BJ (cell line): ENCODE measurements around the gene GSDME. TPM values are rescaled to one million over a fixed set of nuclear protein-coding genes. Genes with fewer than 3 reads are reported as not detected.
"Not testable (repeated sequence)": the region's sequence is repeated elsewhere in the genome, so short reads cannot be mapped to it uniquely, and the experiment has no call there.

Source experiments
- CTCF ChIA-PET: fragments of 350-600 bp; formaldehyde crosslinking; extraction: SDS; loops from one replicate; lab custom pipeline; 2021; ENCODE audit warnings: antibody characterized with exemption, inconsistent platforms; lab: Yijun Ruan, JAX
- POLR2A ChIA-PET: fragments of 300-600 bp; sonication (Branson Sonifier 250); formaldehyde crosslinking; extraction: SDS; loops from one replicate; lab custom pipeline; 2021; ENCODE audit warnings: antibody characterized with exemption; lab: Charles Lee
- DNase-seq: peaks from one replicate; pipeline ENCODE4 v3.0.0-alpha.2; 2011; ENCODE audit warnings: low read depth
- H3K27me3 ChIP-seq: 2 replicates; pipeline ENCODE4 v1.6.0; 2011; ENCODE audit warnings: low read length; ENCODE audit not compliant: control insufficient read depth, insufficient read depth
- H3K36me3 ChIP-seq: 2 replicates; pipeline ENCODE4 v1.5.1; 2011; ENCODE audit warnings: low read length; ENCODE audit not compliant: control insufficient read depth, insufficient read depth
- H3K4me3 ChIP-seq: 2 replicates; pipeline ENCODE4 v1.5.1; 2011; ENCODE audit warnings: low read depth, mild to moderate bottlenecking, control low read depth, low read length
- CTCF ChIP-seq: IDR thresholded peaks from 2 replicates; pipeline ENCODE4 v1.5.1; 2011; ENCODE audit warnings: low read depth, mild to moderate bottlenecking, control low read depth, inconsistent platforms, low read length, moderate library complexity; ENCODE audit not compliant: insufficient read depth
- polyA plus RNA-seq: library from polyadenylated mRNA; depleted of rRNA; stranded (reverse); fragments of >200 nt; gene quantifications from 2 replicates; pipeline ENCODE4 v1.2.3, GENCODE V29; 2011

GSDME gene
- polyA plus RNA-seq, 1 experiment: 44.3 TPM

- ChIA-PET POLR2A (interaction anchor here (0.7 kb wide), 1 partner anchor 27 kb away, joined by 4 read pairs; no protein-coding TSS in a partner anchor), CTCF (interaction anchor here (0.6 to 2.3 kb wide), 3 partner anchors 13 to 294 kb away, joined by 3 to 15 read pairs (median 10); no protein-coding TSS in a partner anchor)
- no peak overlapping the region for H3K4me3 ChIP-seq
- no peak for TF ChIP-seq CTCF
- no peak for DNase-seq
- H3K27me3 ChIP-seq: no peaks in the 10 kb centered on the region
- H3K36me3 ChIP-seq: peaks cover 4% of the 10 kb centered on the region
Observed at GRCh38 chr7:24799506-24799905, 42.2 kb upstream of the GSDME start.

DNA sequence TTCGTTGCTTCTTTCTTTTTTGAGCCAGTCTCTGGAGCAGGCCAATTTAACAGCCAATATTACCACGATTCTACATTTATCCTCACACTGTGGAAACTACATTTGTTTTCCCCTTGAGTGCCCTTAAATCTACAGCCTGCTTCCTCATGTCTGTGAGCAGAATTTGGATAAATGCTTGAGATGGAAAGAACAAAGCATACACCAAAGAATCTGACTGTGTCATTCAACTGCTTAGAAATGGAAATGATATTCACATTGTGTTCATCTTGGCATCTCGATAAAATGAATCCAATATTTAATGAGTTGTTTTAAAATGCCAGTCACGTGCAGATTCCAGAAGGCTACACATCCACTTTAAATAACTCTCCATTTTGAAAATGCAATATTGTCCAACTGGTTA is 41.0 kb upstream of the GSDME start:
- CTCF ChIA-PET: interaction anchor here (2.1 kb wide), 1 partner anchor 14 kb away, joined by 10 read pairs; no protein-coding TSS in a partner anchor
- no peak overlapping the region for H3K4me3 ChIP-seq
- no peaks in the 10 kb centered on the region for H3K27me3 ChIP-seq
- TF ChIP-seq CTCF: no peak
- DNase-seq: no peak
- peaks cover 1% of the 10 kb centered on the region for H3K36me3 ChIP-seq
- POLR2A ChIA-PET: no interaction called here

GRCh38 chr7:24797270-24797669 is 40.0 kb upstream of the GSDME start:
- no peak for TF ChIP-seq CTCF
- POLR2A ChIA-PET: no interaction called here
- H3K27me3 ChIP-seq: no peaks in the 10 kb centered on the region

GRCh38 chr7:24795407-24795767 is 38.1 kb upstream of the GSDME start:
- ChIA-PET POLR2A (no interaction called here), CTCF (interaction anchor here (0.9 kb wide), 1 partner anchor 72 kb away, joined by 3 read pairs; no protein-coding TSS in a partner anchor)
- DNase-seq: no peak
- no peaks in the 10 kb centered on the region for H3K27me3 ChIP-seq
- H3K36me3 ChIP-seq: no peaks in the 10 kb centered on the region; the same call in 1 of the 2 replicates
- TF ChIP-seq CTCF: no peak
- no peak overlapping the region for H3K4me3 ChIP-seq

More at GRCh38 chr7:24797270-24797669, 40.0 kb upstream of the GSDME start:
- no peak for DNase-seq
- Histone ChIP-seq H3K4me3 (no peak overlapping the region), H3K36me3 (no peaks in the 10 kb centered on the region; the same call in none of the 2 replicates)
- CTCF ChIA-PET: no interaction called here

DNA sequence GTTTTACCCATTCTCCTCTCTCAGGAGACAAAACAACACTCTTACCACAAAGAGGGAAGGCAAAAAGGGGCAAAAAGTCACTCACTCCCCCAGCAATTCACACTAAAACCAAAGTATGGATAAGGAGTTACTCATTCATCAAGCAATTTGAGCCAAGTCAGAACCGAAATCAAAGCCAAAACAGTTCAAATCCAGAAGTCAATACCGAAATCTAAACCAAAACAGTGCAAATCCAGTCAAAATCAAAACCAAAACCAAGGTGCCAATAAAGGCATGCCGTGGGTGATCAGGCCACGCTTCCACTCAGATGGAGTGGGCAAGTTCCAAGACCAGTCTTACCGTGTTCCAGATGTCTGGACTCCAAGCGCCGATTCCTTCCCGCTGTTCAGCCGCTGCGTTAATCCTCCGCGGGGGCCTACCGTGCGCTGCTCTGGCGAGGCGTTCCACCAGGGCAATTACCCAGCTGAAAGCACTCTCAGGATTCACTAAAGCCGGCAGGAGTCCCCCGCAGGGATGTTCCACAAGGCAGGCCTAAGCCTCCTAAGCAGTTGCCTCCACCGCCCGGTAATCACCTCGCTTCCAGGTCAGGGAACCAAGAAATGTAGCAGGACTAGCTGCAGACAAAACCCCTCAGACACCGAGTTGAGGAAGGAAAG is 37.6 kb upstream of the GSDME start:
- H3K27me3 ChIP-seq, POLR2A ChIA-PET, H3K36me3 ChIP-seq, DNase-seq, H3K4me3 ChIP-seq: not testable (repeated sequence)
- CTCF ChIA-PET: interaction anchor here (0.9 kb wide), 1 partner anchor 72 kb away, joined by 3 read pairs; no protein-coding TSS in a partner anchor
